HT1080 (cell line): Measurements from ENCODE around the gene RNF130. TPM values are rescaled to one million over a fixed set of nuclear protein-coding genes. Genes with fewer than 3 reads are reported as not detected.
"Not testable (repeated sequence)": the region's sequence is repeated elsewhere in the genome, so short reads cannot be mapped to it uniquely, and the experiment has no call there.

Experiments used
- DNase-seq: peaks from one replicate; pipeline ENCODE4 v3.0.0-alpha.2; 2015; ENCODE audit warnings: low read depth
- total RNA-seq: library from RNA; depleted of rRNA; stranded (reverse); fragments of >200 nt; shearing (Covaris generic); gene quantifications from 2 replicates; pipeline ENCODE4 v1.2.3, GENCODE V29; 2014

RNF130 gene
- total RNA-seq, 1 experiment from 2014 or later, result 43.4 TPM

- no peak for DNase-seq
Observed at GRCh38 chr5:179975713-179976134, 95.8 kb downstream of the RNF130 start.

GRCh38 chr5:179974946-179975712 is 96.4 kb downstream of the RNF130 start:
- DNase-seq, result peak; percentile 41

GRCh38 chr5:179974246-179974945 is 97.2 kb downstream of the RNF130 start:
- no peak for DNase-seq

GRCh38 chr5:179973391-179973790 is 98.2 kb downstream of the RNF130 start:
- DNase-seq, result no peak

- no peak for DNase-seq
Observed at GRCh38 chr5:179969110-179969509, 102.4 kb downstream of the RNF130 start.

- no peak for DNase-seq
Observed at GRCh38 chr5:179967489-179967888, 104.1 kb downstream of the RNF130 start.

GRCh38 chr5:179964015-179964414 is 107.5 kb downstream of the RNF130 start:
- DNase-seq, result no peak

GRCh38 chr5:179963375-179963774 is 108.2 kb downstream of the RNF130 start:
- DNase-seq, result no peak

GRCh38 chr5:179960204-179960831 is 111.2 kb downstream of the RNF130 start:
- DNase-seq, result no peak

- no peak for DNase-seq
Observed at GRCh38 chr5:179959641-179960040, 111.9 kb downstream of the RNF130 start.

GRCh38 chr5:179959118-179959517 is 112.4 kb downstream of the RNF130 start:
- not testable (repeated sequence) for DNase-seq

GRCh38 chr5:179955630-179956029 is 115.9 kb downstream of the RNF130 start:
- DNase-seq, result no peak

GRCh38 chr5:179955062-179955461 is 116.5 kb downstream of the RNF130 start:
- no peak for DNase-seq

GRCh38 chr5:179954434-179954833 is 117.1 kb downstream of the RNF130 start:
- DNase-seq, result no peak

GRCh38 chr5:179953987-179954386 is 117.6 kb downstream of the RNF130 start:
- no peak for DNase-seq

GRCh38 chr5:179936976-179937681 is 134.4 kb downstream of the RNF130 start:
- no peak for DNase-seq

- no peak for DNase-seq
Observed at GRCh38 chr5:179930788-179931473, 140.6 kb downstream of the RNF130 start.

GRCh38 chr5:179927824-179928223 is 143.7 kb downstream of the RNF130 start:
- no peak for DNase-seq

GRCh38 chr5:179926657-179927056 is 144.9 kb downstream of the RNF130 start:
- DNase-seq, result no peak

- peak; percentile 23 for DNase-seq
Observed at GRCh38 chr5:179923436-179923835, 148.1 kb downstream of the RNF130 start.

- no peak for DNase-seq
Observed at GRCh38 chr5:179920175-179920574, 151.4 kb downstream of the RNF130 start.
